GM12878 (cell line): Measurements from ENCODE around the gene MAML3.

Experiments used
- BHLHE40 ChIP-seq, 2 experiments: fragments of 450-650 bp in 1 of 2; IDR thresholded peaks; 2 replicates each; pipeline ENCODE4 v1.6.1; 2011 to 2017; ENCODE audit warnings: low read depth in 2 of 2, borderline replicate concordance in 1 of 2, improper control_type of control experiment in 1 of 2, low read length in 1 of 2, mild to moderate bottlenecking in 1 of 2
- CEBPB ChIP-seq, 2 experiments: fragments of 150-350 bp in 1 of 2; IDR thresholded peaks; 2 replicates each; pipeline ENCODE4 v1.6.1; 2012 to 2014; ENCODE audit warnings: low read depth in 2 of 2, low read length in 2 of 2, borderline replicate concordance in 1 of 2, inconsistent platforms in 1 of 2
- MXI1 ChIP-seq: fragments of 150-350 bp; IDR thresholded peaks from 2 replicates; pipeline ENCODE4 v1.6.1; 2011; ENCODE audit warnings: low read depth, mild to moderate bottlenecking, inconsistent platforms, low read length, improper control_type of control experiment
- NR2C2 ChIP-seq: IDR thresholded peaks from 2 replicates; pipeline ENCODE4 v1.6.1; 2011; ENCODE audit warnings: borderline replicate concordance, low read depth; ENCODE audit not compliant: control insufficient read depth, insufficient read length
- POLR2A ChIP-seq: IDR thresholded peaks from 2 replicates; pipeline ENCODE4 v1.6.1; 2011; ENCODE audit warnings: low read depth, mild to moderate bottlenecking, low read length
- RB1 ChIP-seq: fragments of 450-650 bp; formaldehyde crosslinking; IDR thresholded peaks from 2 replicates; pipeline ENCODE4 v1.6.1; 2017; ENCODE audit warnings: mild to moderate bottlenecking, borderline replicate concordance
- SP1 ChIP-seq: IDR thresholded peaks from one replicate; pipeline ENCODE4 v1.6.1; 2011; ENCODE audit warnings: low read depth, low read length
- SUPT20H ChIP-seq: IDR thresholded peaks from 2 replicates; pipeline ENCODE4 v1.6.1; 2011; ENCODE audit warnings: low read depth, mild to moderate bottlenecking, low read length, moderate library complexity, borderline replicate concordance; ENCODE audit not compliant: control insufficient read depth
- TF ChIP-seq, protein P1 (sequence below): IDR thresholded peaks from 2 replicates; pipeline ENCODE4 v1.6.1; 2011; ENCODE audit warnings: borderline replicate concordance, low read depth, mild to moderate bottlenecking, moderate library complexity, mixed read lengths, low read length; ENCODE audit not compliant: insufficient read depth; ENCODE audit errors: extremely low read length
- TF ChIP-seq, protein P2 (sequence below), 3 experiments: IDR thresholded peaks in 2 of 3; conservative IDR thresholded peaks in 1 of 3; 2 replicates each; pipeline ENCODE4 v1.5.1; 2011; ENCODE audit warnings: low read depth in 3 of 3, low read length in 3 of 3, mild to moderate bottlenecking in 3 of 3, control low read depth in 2 of 3, moderate library complexity in 2 of 3, inconsistent platforms in 1 of 3, mixed read lengths in 1 of 3; ENCODE audit not compliant: control insufficient read depth in 2 of 3, insufficient read depth in 1 of 3; ENCODE audit errors: extremely low read depth in 1 of 3
- TF ChIP-seq, protein P3 (sequence below): IDR thresholded peaks from 2 replicates; pipeline ENCODE4 v1.6.1; 2011; ENCODE audit warnings: low read depth, low read length, improper control_type of control experiment, borderline replicate concordance
- TF ChIP-seq, protein P4 (sequence below): IDR thresholded peaks from 2 replicates; pipeline ENCODE4 v1.6.1; 2012; ENCODE audit warnings: mild to moderate bottlenecking, low read depth, low read length
- TF ChIP-seq, protein P5 (sequence below): fragments of 450-650 bp; IDR thresholded peaks from 2 replicates; pipeline ENCODE4 v1.6.1; 2017; ENCODE audit warnings: mild to moderate bottlenecking

DNA sequence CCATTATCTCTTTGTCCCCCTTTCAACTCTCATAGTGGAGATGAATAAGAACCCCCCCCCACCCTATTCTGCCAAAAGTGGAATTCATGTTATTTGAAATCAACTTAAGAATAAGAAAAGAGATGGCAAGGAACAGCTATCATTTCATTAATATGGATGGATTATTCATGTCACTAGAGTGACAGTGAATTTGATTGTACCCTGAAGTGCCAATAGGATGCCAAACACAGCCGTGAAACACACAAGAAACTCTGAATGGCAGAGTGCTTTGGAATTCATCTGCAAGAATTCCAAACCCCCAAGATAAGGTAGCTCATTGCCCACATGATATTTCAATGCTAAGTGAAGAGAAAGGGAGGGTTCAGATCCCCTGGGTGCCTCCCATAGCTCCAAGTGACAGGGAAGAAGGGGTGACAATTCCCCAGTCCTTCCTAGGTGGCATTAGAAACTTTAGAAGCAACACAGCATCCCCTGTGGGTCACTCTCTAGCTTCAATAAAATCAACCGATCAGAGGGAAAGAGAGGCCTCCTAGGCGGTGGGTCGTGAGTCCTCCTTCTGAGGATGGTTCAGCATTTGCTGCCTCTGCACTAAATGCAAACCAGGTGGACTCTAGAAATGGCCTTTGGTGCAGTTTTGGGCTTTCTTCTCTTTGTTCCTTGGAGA is 404.0 kb downstream of the MAML3 start:
- TF ChIP-seq NR2C2, result no peak
- no peak for TF ChIP-seq BHLHE40 (IDR thresholded peaks at IDR 0.05; ENCODE audit: borderline replicate concordance in 1 of 2, low read depth in 2 of 2, low read length in 1 of 2)
- TF ChIP-seq SUPT20H, result no peak
- no peak for TF ChIP-seq POLR2A
- no peak for TF ChIP-seq SP1
- TF ChIP-seq, protein P1, sequence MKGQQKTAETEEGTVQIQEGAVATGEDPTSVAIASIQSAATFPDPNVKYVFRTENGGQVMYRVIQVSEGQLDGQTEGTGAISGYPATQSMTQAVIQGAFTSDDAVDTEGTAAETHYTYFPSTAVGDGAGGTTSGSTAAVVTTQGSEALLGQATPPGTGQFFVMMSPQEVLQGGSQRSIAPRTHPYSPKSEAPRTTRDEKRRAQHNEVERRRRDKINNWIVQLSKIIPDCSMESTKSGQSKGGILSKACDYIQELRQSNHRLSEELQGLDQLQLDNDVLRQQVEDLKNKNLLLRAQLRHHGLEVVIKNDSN, result no peak
- no peak for TF ChIP-seq RB1
- TF ChIP-seq, protein P2, sequence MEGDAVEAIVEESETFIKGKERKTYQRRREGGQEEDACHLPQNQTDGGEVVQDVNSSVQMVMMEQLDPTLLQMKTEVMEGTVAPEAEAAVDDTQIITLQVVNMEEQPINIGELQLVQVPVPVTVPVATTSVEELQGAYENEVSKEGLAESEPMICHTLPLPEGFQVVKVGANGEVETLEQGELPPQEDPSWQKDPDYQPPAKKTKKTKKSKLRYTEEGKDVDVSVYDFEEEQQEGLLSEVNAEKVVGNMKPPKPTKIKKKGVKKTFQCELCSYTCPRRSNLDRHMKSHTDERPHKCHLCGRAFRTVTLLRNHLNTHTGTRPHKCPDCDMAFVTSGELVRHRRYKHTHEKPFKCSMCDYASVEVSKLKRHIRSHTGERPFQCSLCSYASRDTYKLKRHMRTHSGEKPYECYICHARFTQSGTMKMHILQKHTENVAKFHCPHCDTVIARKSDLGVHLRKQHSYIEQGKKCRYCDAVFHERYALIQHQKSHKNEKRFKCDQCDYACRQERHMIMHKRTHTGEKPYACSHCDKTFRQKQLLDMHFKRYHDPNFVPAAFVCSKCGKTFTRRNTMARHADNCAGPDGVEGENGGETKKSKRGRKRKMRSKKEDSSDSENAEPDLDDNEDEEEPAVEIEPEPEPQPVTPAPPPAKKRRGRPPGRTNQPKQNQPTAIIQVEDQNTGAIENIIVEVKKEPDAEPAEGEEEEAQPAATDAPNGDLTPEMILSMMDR (IDR thresholded peaks at IDR 0.05 in 2 of 3, conservative IDR thresholded peaks at IDR 0.05 in 1 of 3; ENCODE audit: control insufficient read depth in 2 of 3, extremely low read depth in 1 of 3, insufficient read depth in 1 of 3, low read depth in 3 of 3, low read length in 3 of 3), result no peak
- TF ChIP-seq, protein P3, sequence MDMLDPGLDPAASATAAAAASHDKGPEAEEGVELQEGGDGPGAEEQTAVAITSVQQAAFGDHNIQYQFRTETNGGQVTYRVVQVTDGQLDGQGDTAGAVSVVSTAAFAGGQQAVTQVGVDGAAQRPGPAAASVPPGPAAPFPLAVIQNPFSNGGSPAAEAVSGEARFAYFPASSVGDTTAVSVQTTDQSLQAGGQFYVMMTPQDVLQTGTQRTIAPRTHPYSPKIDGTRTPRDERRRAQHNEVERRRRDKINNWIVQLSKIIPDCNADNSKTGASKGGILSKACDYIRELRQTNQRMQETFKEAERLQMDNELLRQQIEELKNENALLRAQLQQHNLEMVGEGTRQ, result no peak
- TF ChIP-seq MXI1, result no peak
- TF ChIP-seq, protein P4, sequence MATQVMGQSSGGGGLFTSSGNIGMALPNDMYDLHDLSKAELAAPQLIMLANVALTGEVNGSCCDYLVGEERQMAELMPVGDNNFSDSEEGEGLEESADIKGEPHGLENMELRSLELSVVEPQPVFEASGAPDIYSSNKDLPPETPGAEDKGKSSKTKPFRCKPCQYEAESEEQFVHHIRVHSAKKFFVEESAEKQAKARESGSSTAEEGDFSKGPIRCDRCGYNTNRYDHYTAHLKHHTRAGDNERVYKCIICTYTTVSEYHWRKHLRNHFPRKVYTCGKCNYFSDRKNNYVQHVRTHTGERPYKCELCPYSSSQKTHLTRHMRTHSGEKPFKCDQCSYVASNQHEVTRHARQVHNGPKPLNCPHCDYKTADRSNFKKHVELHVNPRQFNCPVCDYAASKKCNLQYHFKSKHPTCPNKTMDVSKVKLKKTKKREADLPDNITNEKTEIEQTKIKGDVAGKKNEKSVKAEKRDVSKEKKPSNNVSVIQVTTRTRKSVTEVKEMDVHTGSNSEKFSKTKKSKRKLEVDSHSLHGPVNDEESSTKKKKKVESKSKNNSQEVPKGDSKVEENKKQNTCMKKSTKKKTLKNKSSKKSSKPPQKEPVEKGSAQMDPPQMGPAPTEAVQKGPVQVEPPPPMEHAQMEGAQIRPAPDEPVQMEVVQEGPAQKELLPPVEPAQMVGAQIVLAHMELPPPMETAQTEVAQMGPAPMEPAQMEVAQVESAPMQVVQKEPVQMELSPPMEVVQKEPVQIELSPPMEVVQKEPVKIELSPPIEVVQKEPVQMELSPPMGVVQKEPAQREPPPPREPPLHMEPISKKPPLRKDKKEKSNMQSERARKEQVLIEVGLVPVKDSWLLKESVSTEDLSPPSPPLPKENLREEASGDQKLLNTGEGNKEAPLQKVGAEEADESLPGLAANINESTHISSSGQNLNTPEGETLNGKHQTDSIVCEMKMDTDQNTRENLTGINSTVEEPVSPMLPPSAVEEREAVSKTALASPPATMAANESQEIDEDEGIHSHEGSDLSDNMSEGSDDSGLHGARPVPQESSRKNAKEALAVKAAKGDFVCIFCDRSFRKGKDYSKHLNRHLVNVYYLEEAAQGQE, result no peak
- TF ChIP-seq, protein P5, sequence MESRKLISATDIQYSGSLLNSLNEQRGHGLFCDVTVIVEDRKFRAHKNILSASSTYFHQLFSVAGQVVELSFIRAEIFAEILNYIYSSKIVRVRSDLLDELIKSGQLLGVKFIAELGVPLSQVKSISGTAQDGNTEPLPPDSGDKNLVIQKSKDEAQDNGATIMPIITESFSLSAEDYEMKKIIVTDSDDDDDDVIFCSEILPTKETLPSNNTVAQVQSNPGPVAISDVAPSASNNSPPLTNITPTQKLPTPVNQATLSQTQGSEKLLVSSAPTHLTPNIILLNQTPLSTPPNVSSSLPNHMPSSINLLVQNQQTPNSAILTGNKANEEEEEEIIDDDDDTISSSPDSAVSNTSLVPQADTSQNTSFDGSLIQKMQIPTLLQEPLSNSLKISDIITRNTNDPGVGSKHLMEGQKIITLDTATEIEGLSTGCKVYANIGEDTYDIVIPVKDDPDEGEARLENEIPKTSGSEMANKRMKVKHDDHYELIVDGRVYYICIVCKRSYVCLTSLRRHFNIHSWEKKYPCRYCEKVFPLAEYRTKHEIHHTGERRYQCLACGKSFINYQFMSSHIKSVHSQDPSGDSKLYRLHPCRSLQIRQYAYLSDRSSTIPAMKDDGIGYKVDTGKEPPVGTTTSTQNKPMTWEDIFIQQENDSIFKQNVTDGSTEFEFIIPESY, result no peak
- TF ChIP-seq CEBPB (IDR thresholded peaks at IDR 0.05; ENCODE audit: borderline replicate concordance in 1 of 2, low read depth in 2 of 2, low read length in 2 of 2), result no peak
